ENCODE results near the gene ZNF217.

DNA sequence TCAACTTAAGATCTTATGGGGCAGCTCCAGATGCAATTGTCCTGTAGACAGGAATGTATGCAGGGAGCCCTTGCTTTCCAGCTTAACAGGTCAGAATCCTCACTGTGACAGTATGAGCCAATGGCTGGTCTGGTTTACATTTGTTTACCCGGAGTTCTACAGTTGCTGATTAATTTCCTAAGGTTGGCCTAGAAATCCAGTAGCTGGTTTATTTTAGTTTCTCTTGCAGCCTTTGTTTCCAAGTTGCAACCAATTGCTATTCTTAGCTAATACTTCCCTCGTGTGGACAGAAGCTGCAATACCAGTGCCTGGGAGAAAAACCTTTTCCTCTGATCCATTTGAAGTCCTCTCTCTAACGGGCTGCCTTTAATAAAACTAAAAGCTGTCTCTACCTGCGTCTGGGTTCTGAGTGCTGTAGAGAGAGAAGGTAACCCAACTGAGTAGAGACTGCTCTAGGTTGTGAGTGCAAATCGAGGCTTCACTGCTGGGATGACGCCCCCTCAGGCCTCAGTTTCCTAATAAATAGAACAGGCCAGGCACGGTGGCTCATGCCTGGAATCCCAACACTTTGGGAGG lies 45.9 kb downstream of the ZNF217 start:
- no peak for TF ChIP-seq POLR2A (IDR thresholded peaks at IDR 0.05)
- TF ChIP-seq, protein P1, sequence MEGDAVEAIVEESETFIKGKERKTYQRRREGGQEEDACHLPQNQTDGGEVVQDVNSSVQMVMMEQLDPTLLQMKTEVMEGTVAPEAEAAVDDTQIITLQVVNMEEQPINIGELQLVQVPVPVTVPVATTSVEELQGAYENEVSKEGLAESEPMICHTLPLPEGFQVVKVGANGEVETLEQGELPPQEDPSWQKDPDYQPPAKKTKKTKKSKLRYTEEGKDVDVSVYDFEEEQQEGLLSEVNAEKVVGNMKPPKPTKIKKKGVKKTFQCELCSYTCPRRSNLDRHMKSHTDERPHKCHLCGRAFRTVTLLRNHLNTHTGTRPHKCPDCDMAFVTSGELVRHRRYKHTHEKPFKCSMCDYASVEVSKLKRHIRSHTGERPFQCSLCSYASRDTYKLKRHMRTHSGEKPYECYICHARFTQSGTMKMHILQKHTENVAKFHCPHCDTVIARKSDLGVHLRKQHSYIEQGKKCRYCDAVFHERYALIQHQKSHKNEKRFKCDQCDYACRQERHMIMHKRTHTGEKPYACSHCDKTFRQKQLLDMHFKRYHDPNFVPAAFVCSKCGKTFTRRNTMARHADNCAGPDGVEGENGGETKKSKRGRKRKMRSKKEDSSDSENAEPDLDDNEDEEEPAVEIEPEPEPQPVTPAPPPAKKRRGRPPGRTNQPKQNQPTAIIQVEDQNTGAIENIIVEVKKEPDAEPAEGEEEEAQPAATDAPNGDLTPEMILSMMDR (IDR thresholded peaks at IDR 0.05) = no peak
